Measurements from ENCODE around the gene ERN1. TPM values are rescaled to one million over a fixed set of nuclear protein-coding genes. Genes with fewer than 3 reads are reported as not detected.
A peak's percentile ranks its signal among the peaks of the same experiment; 100 is the strongest.

ERN1 gene
- total and polyA plus RNA-seq, 2 of the 13 experiments (the other 11 are each of a cell fraction or from before 2014, with no cell fraction given) = 6.0 to 12.7 TPM

- TF ChIP-seq CREB3 (CRISPR knock-in tag; IDR thresholded peaks at IDR 0.05) = peak; percentile 85; the same call in 1 of the 2 replicates
- TF ChIP-seq THAP11 (CRISPR knock-in tag; IDR thresholded peaks at IDR 0.05) = peak; percentile 9; the same call in 1 of the 2 replicates
- 0 out of 2 replicates have a peak, but pooled peaks have one; percentile 74 for TF ChIP-seq MED13 (CRISPR knock-in tag; IDR thresholded peaks at IDR 0.05)
- no peak for TF ChIP-seq ZHX2 (IDR thresholded peaks at IDR 0.05; ENCODE audit: low read depth)
- 0 out of 2 replicates have a peak, but pooled peaks have one; percentile 65 for TF ChIP-seq ZHX2 (CRISPR knock-in tag; IDR thresholded peaks at IDR 0.05; ENCODE audit: borderline replicate concordance)
- no peak for TF ChIP-seq MZF1 (CRISPR knock-in tag; IDR thresholded peaks at IDR 0.05; ENCODE audit: borderline replicate concordance)
- peak; percentile 84 for TF ChIP-seq RBFOX2 (IDR thresholded peaks at IDR 0.05; ENCODE audit: low read depth, low read length)
- TF ChIP-seq MXD1 (CRISPR knock-in tag; IDR thresholded peaks at IDR 0.05) = no peak
- no peak for TF ChIP-seq NR3C1 (CRISPR knock-in tag; IDR thresholded peaks at IDR 0.05)
- no peak for TF ChIP-seq SCMH1 (CRISPR knock-in tag; IDR thresholded peaks at IDR 0.05; ENCODE audit: borderline replicate concordance)
- peak; percentile 92; the same call in 1 of the 2 replicates for TF ChIP-seq SNAPC5 (CRISPR knock-in tag; IDR thresholded peaks at IDR 0.05; ENCODE audit: borderline replicate concordance)
- no peak for TF ChIP-seq ATAD3A (CRISPR knock-in tag; IDR thresholded peaks at IDR 0.05)
- TF ChIP-seq ZNF33B (CRISPR knock-in tag; IDR thresholded peaks at IDR 0.05) = peak; percentile 87; the same call in 1 of the 2 replicates
- TF ChIP-seq TFDP1 (CRISPR knock-in tag; IDR thresholded peaks at IDR 0.05; ENCODE audit: borderline replicate concordance) = no peak; the same call in 1 of the 2 replicates
- TF ChIP-seq TRIM24 (CRISPR knock-in tag; IDR thresholded peaks at IDR 0.05) = no peak
- no peak for TF ChIP-seq PAXIP1 (CRISPR knock-in tag; conservative IDR thresholded peaks at IDR 0.05)
Observed at GRCh38 chr17:64147110-64148016, 17.4 kb upstream of the ERN1 start (continued).

Data from HepG2 (cell line).